NCI-H345 (cell line): ENCODE data around the gene CLDN7.
A peak's percentile ranks its signal among the peaks of the same experiment; 100 is the strongest.

ENCODE experiments used
- DNase-seq: peaks from one replicate; lab custom pipeline; 2025; lab: John Stamatoyannopoulos, UW

The CLDN7 gene

GRCh38 chr17:7285679-7286078 lies 23.4 kb upstream of the CLDN7 start:
- no peak for DNase-seq

DNA sequence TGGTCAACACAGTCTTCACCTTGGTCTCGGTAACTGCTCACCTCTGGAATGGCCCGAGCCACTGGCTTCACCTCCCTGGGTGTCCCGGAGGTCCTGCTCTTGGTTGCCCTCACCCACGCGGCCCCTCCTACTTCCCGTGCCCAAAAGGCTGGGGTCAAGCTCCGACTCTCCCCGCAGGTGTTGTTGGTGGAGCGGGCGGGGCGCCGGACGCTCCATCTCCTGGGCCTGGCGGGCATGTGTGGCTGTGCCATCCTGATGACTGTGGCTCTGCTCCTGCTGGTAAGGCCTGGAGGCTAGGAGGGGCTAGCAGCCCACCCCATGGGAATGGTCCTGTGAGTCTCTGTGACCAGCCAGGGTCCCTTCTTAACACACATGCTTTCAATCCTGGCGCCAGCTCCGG lies 22.6 kb upstream of the CLDN7 start:
- no peak for DNase-seq

DNA sequence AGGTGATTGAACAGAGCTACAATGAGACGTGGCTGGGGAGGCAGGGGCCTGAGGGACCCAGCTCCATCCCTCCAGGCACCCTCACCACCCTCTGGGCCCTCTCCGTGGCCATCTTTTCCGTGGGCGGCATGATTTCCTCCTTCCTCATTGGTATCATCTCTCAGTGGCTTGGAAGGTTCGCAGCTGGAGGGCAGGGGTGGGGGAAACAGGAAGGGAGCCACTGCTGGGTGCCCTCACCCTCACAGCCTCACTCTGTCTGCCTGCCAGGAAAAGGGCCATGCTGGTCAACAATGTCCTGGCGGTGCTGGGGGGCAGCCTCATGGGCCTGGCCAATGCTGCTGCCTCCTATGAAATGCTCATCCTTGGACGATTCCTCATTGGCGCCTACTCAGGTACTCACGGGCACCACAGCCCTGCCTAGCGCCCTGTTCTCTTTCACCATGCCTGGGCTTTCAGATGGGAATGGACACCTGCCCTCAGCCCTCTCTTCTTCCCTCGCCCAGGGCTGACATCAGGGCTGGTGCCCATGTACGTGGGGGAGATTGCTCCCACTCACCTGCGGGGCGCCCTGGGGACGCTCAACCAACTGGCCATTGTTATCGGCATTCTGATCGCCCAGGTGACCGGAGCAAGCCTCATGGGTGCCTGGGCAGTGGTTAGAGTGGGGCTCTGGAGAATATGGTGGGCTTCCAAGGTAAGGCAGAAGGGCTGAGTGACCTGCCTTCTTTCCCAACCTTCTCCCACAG lies 21.4 kb upstream of the CLDN7 start:
- DNase-seq, result no peak

GRCh38 chr17:7282752-7283321 lies 20.6 kb upstream of the CLDN7 start:
- DNase-seq, result no peak

GRCh38 chr17:7281953-7282751 lies 19.9 kb upstream of the CLDN7 start:
- no peak for DNase-seq

DNA sequence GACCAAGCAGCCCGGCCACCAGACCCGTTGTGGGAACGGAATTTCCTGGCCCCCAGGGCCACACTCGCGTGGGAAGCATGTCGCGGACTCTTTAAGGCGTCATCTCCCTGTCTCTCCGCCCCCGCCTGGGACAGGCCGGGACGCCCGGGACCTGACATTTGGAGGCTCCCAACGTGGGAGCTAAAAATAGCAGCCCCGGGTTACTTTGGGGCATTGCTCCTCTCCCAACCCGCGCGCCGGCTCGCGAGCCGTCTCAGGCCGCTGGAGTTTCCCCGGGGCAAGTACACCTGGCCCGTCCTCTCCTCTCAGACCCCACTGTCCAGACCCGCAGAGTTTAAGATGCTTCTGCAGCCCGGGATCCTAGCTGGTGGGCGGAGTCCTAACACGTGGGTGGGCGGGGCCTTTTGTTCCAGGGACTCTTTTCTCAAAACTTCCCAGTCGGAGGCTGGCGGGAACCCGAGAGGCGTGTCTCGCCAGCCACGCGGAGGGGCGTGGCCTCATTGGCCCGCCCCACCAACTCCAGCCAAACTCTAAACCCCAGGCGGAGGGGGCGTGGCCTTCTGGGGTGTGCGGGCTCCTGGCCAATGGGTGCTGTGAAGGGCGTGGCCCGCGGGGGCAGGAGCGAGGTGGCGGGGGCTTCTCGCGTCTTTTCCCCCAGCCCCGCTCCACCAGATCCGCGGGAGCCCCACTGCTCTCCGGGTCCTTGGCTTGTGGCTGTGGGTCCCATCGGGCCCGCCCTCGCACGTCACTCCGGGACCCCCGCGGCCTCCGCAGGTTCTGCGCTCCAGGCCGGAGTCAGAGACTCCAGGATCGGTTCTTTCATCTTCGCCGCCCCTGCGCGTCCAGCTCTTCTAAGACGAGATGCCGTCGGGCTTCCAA lies 19.0 kb upstream of the CLDN7 start, which contains the start of gene SLC2A4:
Gene SLC2A4, plus strand, starts transcription at position 645 of the 879 bp plus-strand sequence. Its CDS starts 217 bp downstream, at position 862.
- peak; percentile 88 for DNase-seq

- peak; percentile 80 for DNase-seq
Measured at GRCh38 chr17:7280519-7281073, 18.3 kb upstream of the CLDN7 start.

- no peak for DNase-seq
Measured at GRCh38 chr17:7279448-7279847, 17.2 kb upstream of the CLDN7 start.

DNA sequence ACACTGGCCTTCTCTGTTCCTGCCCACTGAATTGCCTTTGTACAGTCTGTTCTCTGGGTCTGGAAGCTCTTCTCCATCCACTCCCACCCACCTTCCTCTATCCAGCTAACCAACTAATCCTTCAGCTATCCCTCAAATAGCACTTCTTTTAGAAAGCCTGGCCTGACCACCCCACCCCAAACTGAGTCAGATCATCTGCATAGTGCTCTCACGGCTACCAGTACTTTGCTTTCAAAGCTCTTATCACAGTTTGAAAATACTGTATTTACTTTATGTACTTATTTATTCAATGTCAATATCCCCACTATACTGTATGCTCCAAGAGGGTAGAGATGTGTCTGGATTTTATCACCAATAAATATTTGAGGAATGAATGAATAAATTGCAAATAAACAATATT lies 4.5 kb upstream of the CLDN7 start:
- no peak for DNase-seq

DNA sequence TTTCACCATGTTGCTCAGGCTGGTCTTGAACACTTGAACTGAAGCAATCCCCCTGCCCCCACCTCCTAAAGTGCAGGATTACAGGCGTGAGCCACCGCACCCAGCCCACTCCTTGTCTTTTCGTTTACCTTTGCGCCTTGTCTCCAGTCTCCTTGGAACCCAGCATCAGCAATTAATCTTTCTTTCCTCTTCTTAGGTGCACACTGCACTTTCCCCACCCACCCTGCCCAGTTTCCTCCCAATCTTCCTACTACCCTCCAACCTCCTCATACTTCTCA lies 1.5 kb upstream of the CLDN7 start:
- no peak for DNase-seq

- peak; percentile 22 for DNase-seq
Measured at GRCh38 chr17:7262935-7263800, 890 bp upstream of the CLDN7 start.

- DNase-seq, result no peak
Measured at GRCh38 chr17:7261379-7262191, 693 bp downstream of the CLDN7 start.

- peak; percentile 27 for DNase-seq
Measured at GRCh38 chr17:7260651-7261378, 1.5 kb downstream of the CLDN7 start.

DNA sequence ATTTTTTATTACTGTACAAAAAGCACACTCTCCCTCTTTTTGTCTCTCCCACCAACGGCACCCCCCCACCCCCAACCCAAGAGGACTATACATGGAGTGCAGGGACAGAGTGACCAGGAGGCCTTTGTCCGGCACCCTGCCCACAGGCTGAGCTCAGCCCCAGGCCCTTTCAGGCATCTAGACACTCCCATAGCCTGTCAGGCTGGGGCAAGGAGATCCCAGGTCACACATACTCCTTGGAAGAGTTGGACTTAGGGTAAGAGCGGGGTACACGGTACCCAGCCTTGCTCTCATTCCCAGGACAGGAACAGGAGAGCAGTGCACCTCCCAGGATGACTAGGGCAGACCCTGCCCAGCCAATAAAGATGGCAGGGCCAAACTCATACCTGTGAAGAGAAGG lies 2.1 kb downstream of the CLDN7 start:
- DNase-seq, result no peak

GRCh38 chr17:7259555-7259889 lies 2.8 kb downstream of the CLDN7 start:
- no peak for DNase-seq

GRCh38 chr17:7258731-7259554 lies 3.3 kb downstream of the CLDN7 start:
- DNase-seq, result no peak

DNA sequence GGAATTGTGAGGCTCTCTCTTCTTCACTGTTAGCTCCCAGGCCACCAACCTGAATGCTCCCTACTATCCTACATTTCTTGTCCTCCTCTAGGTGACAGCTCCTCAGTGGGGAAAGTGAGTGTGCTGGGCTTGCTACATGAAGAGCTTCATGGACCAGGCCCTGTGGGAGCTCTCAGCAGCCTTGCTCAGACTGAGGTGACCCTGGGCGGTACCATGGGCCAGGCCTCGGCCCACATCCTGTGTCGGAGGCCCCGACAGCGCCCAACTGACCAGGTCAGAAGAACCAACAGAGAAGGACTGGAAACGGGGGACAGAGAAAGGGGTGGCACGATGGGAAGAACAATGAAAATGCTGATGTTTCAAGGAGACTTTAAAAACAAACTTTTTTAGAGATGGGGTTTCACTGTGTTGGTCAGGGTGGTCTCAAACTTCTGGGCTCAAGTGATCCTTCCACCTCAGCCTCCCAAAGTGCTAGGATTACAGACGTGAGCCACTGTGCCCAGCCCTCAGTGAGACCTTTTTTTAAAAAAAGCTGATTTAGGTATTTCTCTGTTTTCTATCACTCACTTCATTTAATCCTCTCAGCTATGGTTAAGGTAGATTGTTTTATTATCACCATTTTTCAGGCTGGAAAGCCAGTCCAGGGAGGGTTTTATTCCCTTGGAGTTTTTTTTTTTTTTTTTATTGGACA lies 5.4 kb downstream of the CLDN7 start:
- no peak for DNase-seq

- no peak for DNase-seq
Measured at GRCh38 chr17:7254511-7254910, 7.8 kb downstream of the CLDN7 start.
